ENCODE data around the gene ADAM12.
"Not testable (repeated sequence)": the region's sequence is repeated elsewhere in the genome, so short reads cannot be mapped to it uniquely, and the experiment has no call there.

ADAM12 gene

GRCh38 chr10:126263006-126263676 is 125.1 kb downstream of the ADAM12 start:
- no peak for DNase-seq (ENCODE audit: low spot score)

- DNase-seq (ENCODE audit: low spot score), result no peak
These were observed 125.9 kb downstream of the ADAM12 start for GRCh38 chr10:126262233-126262838.

GRCh38 chr10:126259760-126260479 is 128.4 kb downstream of the ADAM12 start:
- no peak for DNase-seq (ENCODE audit: low spot score)

GRCh38 chr10:126256864-126257263 is 131.4 kb downstream of the ADAM12 start:
- no peak for DNase-seq (ENCODE audit: low spot score)

GRCh38 chr10:126255313-126255712 is 133.0 kb downstream of the ADAM12 start:
- no peak for DNase-seq (ENCODE audit: low spot score)

GRCh38 chr10:126253611-126253998 is 134.7 kb downstream of the ADAM12 start:
- DNase-seq (ENCODE audit: low spot score), result no peak

GRCh38 chr10:126252884-126253610 is 135.2 kb downstream of the ADAM12 start:
- no peak for DNase-seq (ENCODE audit: low spot score)

GRCh38 chr10:126251778-126252407 is 136.4 kb downstream of the ADAM12 start:
- DNase-seq (ENCODE audit: low spot score), result no peak

GRCh38 chr10:126250527-126251310 is 137.6 kb downstream of the ADAM12 start:
- no peak for DNase-seq (ENCODE audit: low spot score)

GRCh38 chr10:126250045-126250444 is 138.2 kb downstream of the ADAM12 start:
- no peak for DNase-seq (ENCODE audit: low spot score)

GRCh38 chr10:126247446-126247975 is 140.8 kb downstream of the ADAM12 start:
- DNase-seq (ENCODE audit: low spot score), result no peak

GRCh38 chr10:126246396-126246795 is 141.9 kb downstream of the ADAM12 start:
- DNase-seq (ENCODE audit: low spot score), result not testable (repeated sequence)

GRCh38 chr10:126245501-126245900 is 142.8 kb downstream of the ADAM12 start:
- DNase-seq (ENCODE audit: low spot score), result no peak

- no peak for DNase-seq (ENCODE audit: low spot score)
These were observed 144.3 kb downstream of the ADAM12 start for GRCh38 chr10:126243971-126244370.

- no peak for DNase-seq (ENCODE audit: low spot score)
These were observed 145.0 kb downstream of the ADAM12 start for GRCh38 chr10:126243306-126243705.

GRCh38 chr10:126242397-126243260 is 145.6 kb downstream of the ADAM12 start:
- no peak for DNase-seq (ENCODE audit: low spot score)

- no peak for DNase-seq (ENCODE audit: low spot score)
These were observed 147.8 kb downstream of the ADAM12 start for GRCh38 chr10:126240483-126240882.

GRCh38 chr10:126239844-126240243 is 148.4 kb downstream of the ADAM12 start:
- no peak for DNase-seq (ENCODE audit: low spot score)

- no peak for DNase-seq (ENCODE audit: low spot score)
These were observed 152.1 kb downstream of the ADAM12 start for GRCh38 chr10:126235979-126236851.
